GM19328 (cell line): ENCODE results near the gene IRF3.
"Not testable (repeated sequence)": the region's sequence is repeated elsewhere in the genome, so short reads cannot be mapped to it uniquely, and the experiment has no call there.

Source experiments
- ATAC-seq: cut with Tn5 transposase; IDR thresholded peaks from one replicate; pipeline ENCODE4 v1.9.1; 2021; ENCODE audit warnings: mild to moderate bottlenecking, moderate library complexity; ENCODE audit not compliant: unreplicated experiment

The IRF3 gene

DNA sequence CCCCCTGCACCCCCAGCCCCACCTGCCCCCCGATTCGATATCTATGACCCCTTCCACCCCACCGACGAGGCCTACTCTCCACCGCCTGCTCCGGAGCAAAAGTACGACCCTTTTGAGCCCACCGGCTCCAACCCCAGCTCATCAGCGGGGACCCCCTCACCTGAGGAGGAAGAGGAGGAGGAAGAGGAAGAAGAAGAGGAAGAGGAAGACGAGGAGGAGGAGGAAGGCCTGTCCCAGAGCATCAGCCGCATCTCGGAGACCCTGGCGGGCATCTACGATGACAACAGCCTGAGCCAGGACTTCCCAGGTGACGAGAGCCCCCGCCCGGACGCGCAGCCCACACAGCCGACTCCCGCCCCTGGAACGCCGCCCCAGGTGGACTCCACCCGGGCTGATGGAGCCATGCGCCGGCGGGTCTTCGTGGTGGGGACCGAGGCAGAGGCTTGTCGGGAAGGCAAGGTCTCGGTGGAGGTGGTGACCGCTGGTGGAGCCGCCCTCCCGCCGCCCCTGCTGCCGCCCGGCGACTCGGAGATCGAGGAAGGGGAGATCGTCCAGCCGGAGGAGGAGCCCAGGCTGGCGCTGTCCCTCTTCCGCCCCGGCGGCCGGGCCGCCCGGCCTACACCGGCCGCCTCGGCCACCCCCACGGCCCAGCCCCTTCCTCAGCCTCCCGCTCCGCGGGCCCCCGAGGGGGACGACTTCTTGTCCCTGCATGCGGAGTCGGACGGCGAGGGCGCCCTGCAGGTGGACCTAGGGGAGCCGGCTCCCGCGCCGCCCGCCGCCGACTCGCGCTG lies 14.4 kb downstream of the IRF3 start:
- no peak for ATAC-seq

- no peak for ATAC-seq
Observed at GRCh38 chr19:49646586-49646985, 19.1 kb downstream of the IRF3 start.

GRCh38 chr19:49645995-49646394 lies 19.7 kb downstream of the IRF3 start:
- ATAC-seq, result no peak

DNA sequence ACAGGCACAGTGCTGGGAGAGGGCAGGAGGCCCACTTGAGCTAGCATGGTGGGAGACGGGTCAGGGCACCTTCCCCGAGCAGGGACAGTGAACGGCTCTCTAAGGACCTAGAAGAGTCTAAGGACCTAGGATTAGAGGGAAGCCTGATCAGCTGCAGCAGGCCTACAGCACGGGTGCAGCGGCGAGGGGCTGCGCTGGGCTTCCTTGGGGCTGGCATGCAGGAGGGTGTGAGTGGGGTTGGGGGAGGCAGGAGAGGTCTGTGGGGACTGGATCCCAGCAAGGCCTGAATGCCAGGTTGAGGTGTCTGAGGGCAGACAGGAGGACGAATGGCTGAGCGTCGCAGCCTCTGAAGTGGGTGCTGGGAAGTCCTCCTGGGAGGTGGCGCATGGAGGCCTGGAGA lies 20.1 kb downstream of the IRF3 start:
- ATAC-seq, result no peak

DNA sequence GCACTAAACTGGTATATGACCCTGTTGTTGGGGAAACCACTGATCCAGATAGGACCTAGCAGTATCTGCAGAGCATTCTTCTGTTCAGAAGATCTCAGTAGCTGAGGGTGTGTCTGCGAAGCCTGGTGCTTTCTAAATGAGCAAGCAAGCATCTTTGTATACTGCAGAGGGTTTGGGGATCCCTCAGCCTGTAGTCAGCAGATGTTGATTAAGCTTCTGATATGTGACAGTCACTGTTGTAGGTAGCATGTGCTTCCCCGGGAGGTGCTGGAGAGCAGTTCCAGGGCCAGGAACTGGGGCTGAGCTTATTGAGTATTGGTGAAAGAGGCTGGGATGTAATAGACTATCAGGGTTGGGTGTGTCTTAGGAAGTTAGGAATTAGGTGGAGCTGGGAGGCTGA lies 22.2 kb downstream of the IRF3 start:
- no peak for ATAC-seq

GRCh38 chr19:49642492-49643035 lies 23.1 kb downstream of the IRF3 start:
- no peak for ATAC-seq

- ATAC-seq, result peak; percentile 67
Observed at GRCh38 chr19:49641688-49642491, 23.8 kb downstream of the IRF3 start, which contains the start of gene SCAF1. SCAF1 (plus strand) TSS chr19:49642209; CDS start chr19:49645027, 2,818 bp downstream.

DNA sequence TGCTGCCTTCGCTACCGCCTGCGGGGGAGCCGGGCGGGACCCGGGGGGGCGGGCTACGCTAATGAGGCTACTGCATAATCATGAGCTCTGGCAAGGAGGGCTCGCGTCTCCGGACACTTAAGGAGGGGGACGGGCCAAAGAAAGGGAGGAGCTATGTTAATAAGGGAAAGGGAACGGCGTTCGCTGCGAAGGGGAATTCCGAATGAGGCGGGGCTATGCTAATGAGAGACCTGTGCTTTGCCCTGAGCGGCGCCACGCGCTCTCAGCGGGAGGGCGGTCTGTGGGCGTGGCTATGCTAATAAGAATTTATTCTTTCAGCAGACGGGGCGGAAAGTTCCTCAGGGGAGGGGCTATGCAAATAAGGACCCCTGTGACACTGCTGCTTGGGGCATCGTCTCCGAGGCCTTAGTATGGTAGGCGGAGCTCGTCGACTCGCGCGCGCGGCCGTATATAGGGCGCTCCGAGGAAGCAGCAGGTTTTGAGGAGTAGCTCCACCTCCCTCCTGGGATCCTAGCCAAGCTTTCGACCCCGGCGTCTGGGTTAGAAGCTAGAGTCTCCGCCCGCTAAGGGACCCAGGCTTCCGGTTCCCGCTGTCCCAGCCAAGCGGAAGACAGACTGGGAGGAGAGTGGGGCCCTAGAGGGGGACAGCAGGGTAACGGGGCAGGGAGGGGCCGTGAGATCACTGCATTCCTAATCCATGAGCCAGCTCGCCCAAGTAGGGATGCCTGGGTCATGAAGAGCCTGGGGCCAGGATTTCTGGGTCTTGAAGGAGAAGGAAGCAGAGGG lies 25.4 kb downstream of the IRF3 start, which contains the start of gene RRAS:
Gene RRAS, minus strand, starts transcription at position 31 of the 786 bp plus-strand sequence. CDS start 45 bp downstream, outside the sequence.
- ATAC-seq, result peak; percentile 57

- ATAC-seq, result no peak
Observed at GRCh38 chr19:49639401-49640112, 26.1 kb downstream of the IRF3 start.

GRCh38 chr19:49637821-49638738 lies 27.6 kb downstream of the IRF3 start:
- no peak for ATAC-seq

DNA sequence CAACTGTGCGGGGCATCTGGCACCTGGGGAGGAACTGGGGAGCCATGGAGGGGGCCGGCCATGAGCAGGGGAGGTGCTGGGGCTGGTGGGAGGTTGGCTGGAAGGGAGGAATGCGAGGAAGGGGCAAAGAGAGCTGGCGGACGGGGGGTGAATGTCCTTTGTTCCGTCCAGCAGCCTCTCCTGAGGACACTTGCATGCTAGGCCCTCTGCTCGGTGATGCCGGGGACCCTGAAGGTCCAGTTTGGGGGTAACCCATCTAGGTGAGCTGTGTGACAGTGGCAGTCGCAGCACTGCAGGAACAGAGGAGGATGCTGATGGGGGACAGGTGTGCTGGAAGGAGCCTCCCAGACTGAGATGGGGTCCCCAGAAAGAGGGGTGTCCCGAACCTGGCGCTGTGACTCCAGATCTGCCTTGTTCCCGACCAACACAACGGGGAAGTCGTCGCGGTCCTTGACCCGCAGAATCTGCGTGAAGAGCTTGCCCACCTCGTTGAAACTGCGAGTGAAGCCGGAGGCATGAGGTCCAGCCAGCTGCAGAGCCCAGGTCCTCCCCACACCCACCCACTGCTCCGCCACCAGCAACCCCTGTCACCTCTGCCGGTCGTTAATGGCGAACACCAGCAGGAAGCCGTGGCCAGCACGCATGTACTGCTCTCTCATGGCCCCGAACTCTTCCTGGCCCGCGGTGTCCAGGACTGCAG lies 29.3 kb downstream of the IRF3 start:
- ATAC-seq, result no peak

GRCh38 chr19:49635530-49636232 lies 30.0 kb downstream of the IRF3 start:
- no peak for ATAC-seq

- ATAC-seq, result not testable (repeated sequence)
Observed at GRCh38 chr19:49633273-49633672, 32.4 kb downstream of the IRF3 start.

DNA sequence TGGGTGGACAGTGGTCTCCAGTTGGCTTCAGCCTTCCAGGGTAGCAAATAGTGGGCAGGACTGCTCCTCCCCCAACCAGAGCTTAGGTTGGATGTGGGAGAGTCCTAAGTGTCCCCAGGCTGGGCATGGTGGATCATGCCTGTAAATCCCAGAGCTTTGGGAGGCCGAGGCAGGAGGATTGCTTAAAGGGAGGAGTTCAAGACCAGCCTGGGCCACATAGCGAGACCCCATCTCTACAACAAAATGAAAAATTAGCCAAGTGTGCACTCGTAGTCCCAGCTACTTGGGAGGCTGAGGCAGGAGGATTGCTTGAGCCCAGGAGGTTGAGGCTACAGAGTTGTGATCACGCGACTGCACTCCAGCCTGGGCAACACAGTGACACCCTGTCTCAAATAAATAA lies 33.1 kb downstream of the IRF3 start:
- no peak for ATAC-seq

GRCh38 chr19:49631610-49632192 lies 34.0 kb downstream of the IRF3 start:
- no peak for ATAC-seq

GRCh38 chr19:49631014-49631588 lies 34.6 kb downstream of the IRF3 start:
- no peak for ATAC-seq

DNA sequence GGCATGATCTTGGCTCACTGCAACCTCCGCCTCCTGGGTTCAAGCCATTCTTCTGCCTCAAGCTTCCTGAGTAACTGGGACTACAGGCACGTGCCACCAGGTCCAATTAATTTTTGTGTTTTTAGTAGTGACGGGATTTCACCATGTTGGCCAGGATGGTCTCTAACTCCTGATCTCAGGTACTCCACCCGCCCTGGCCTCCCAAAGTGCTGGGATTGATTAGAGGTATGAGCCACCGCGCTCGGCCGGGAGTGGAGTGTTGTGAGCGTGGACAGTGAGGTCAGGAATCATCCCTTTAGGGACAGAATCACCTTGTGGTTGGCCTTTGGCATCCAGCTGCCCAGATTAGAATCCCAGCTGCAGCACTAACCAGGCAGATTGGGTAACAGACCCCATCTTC lies 36.0 kb downstream of the IRF3 start:
- no peak for ATAC-seq
